ENCODE data around the gene DMXL2.

- TF ChIP-seq POLR2AphosphoS5 (IDR thresholded peaks at IDR 0.05; ENCODE audit: low read depth, low read length) (no peak), RFX5 (IDR thresholded peaks at IDR 0.05; ENCODE audit: low read length) (no peak), NRF1 (IDR thresholded peaks at IDR 0.05; ENCODE audit: low read depth, low read length) (no peak), FOSL2 (IDR thresholded peaks at IDR 0.05; ENCODE audit: borderline replicate concordance, low read depth) (no peak), TAF1 (IDR thresholded peaks at IDR 0.05; ENCODE audit: borderline replicate concordance, low read depth, low read length) (no peak), REST (IDR thresholded peaks at IDR 0.05; ENCODE audit: low read depth, low read length) (no peak), GATA2 (CRISPR knock-in tag; IDR thresholded peaks at IDR 0.05) (no peak), GABPA (IDR thresholded peaks at IDR 0.05; ENCODE audit: low read depth) (no peak), SIN3A (IDR thresholded peaks at IDR 0.05; ENCODE audit: borderline replicate concordance, low read depth, low read length) (no peak), EP300 (IDR thresholded peaks at IDR 0.05; ENCODE audit: borderline replicate concordance in 1 of 2, low read depth in 1 of 2, low read length in 1 of 2) (no peak), MXI1 (IDR thresholded peaks at IDR 0.05; ENCODE audit: low read depth, low read length) (no peak)
- TF ChIP-seq, protein P1, sequence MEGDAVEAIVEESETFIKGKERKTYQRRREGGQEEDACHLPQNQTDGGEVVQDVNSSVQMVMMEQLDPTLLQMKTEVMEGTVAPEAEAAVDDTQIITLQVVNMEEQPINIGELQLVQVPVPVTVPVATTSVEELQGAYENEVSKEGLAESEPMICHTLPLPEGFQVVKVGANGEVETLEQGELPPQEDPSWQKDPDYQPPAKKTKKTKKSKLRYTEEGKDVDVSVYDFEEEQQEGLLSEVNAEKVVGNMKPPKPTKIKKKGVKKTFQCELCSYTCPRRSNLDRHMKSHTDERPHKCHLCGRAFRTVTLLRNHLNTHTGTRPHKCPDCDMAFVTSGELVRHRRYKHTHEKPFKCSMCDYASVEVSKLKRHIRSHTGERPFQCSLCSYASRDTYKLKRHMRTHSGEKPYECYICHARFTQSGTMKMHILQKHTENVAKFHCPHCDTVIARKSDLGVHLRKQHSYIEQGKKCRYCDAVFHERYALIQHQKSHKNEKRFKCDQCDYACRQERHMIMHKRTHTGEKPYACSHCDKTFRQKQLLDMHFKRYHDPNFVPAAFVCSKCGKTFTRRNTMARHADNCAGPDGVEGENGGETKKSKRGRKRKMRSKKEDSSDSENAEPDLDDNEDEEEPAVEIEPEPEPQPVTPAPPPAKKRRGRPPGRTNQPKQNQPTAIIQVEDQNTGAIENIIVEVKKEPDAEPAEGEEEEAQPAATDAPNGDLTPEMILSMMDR (IDR thresholded peaks at IDR 0.05), result no peak
- TF ChIP-seq, protein P2, sequence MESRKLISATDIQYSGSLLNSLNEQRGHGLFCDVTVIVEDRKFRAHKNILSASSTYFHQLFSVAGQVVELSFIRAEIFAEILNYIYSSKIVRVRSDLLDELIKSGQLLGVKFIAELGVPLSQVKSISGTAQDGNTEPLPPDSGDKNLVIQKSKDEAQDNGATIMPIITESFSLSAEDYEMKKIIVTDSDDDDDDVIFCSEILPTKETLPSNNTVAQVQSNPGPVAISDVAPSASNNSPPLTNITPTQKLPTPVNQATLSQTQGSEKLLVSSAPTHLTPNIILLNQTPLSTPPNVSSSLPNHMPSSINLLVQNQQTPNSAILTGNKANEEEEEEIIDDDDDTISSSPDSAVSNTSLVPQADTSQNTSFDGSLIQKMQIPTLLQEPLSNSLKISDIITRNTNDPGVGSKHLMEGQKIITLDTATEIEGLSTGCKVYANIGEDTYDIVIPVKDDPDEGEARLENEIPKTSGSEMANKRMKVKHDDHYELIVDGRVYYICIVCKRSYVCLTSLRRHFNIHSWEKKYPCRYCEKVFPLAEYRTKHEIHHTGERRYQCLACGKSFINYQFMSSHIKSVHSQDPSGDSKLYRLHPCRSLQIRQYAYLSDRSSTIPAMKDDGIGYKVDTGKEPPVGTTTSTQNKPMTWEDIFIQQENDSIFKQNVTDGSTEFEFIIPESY (IDR thresholded peaks at IDR 0.05; ENCODE audit: borderline replicate concordance, low read depth), result no peak
- TF ChIP-seq, protein P3, sequence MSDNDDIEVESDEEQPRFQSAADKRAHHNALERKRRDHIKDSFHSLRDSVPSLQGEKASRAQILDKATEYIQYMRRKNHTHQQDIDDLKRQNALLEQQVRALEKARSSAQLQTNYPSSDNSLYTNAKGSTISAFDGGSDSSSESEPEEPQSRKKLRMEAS (IDR thresholded peaks at IDR 0.05; ENCODE audit: low read depth), result no peak
Measured at GRCh38 chr15:51575775-51576174, 46.8 kb downstream of the DMXL2 start.

All from SK-N-SH (cell line).